Duodenal mucosa (tissue), 2 donors: Measurements from ENCODE around the gene KIF26B.
"Not testable (repeated sequence)": the region's sequence is repeated elsewhere in the genome, so short reads cannot be mapped to it uniquely, and the experiment has no call there.

ENCODE experiments used
- H3K27ac ChIP-seq: one replicate; pipeline ENCODE4 v1.7.0; 2013; ENCODE audit warnings: low read depth, low read length
- H3K27me3 ChIP-seq, 2 donors: one replicate each; pipeline ENCODE4 v1.7.0; 2013; ENCODE audit warnings: low read length in 2 of 2, control low read depth in 1 of 2; ENCODE audit not compliant: insufficient read depth in 2 of 2, control insufficient read depth in 1 of 2
- H3K36me3 ChIP-seq, 2 donors: one replicate each; pipeline ENCODE4 v1.7.0; 2013; ENCODE audit warnings: low read length in 2 of 2, control low read depth in 1 of 2; ENCODE audit not compliant: insufficient read depth in 2 of 2, control insufficient read depth in 1 of 2
- H3K4me1 ChIP-seq, 2 donors: one replicate each; pipeline ENCODE4 v1.7.0; 2013; ENCODE audit warnings: low read length in 2 of 2, control low read depth in 1 of 2; ENCODE audit not compliant: insufficient read depth in 2 of 2, control insufficient read depth in 1 of 2
- H3K4me3 ChIP-seq, 2 donors: one replicate each; pipeline ENCODE4 v1.7.0; 2013; ENCODE audit warnings: low read length in 2 of 2, low read depth in 1 of 2
- H3K9ac ChIP-seq, 2 donors: one replicate each; pipeline ENCODE4 v1.7.0; 2013; ENCODE audit warnings: low read length in 2 of 2, low read depth in 1 of 2
- H3K9me3 ChIP-seq, 2 donors: one replicate each; pipeline ENCODE4 v1.7.0; 2013; ENCODE audit warnings: low read length in 2 of 2, control low read depth in 1 of 2; ENCODE audit not compliant: control insufficient read depth in 1 of 2

Gene KIF26B

DNA sequence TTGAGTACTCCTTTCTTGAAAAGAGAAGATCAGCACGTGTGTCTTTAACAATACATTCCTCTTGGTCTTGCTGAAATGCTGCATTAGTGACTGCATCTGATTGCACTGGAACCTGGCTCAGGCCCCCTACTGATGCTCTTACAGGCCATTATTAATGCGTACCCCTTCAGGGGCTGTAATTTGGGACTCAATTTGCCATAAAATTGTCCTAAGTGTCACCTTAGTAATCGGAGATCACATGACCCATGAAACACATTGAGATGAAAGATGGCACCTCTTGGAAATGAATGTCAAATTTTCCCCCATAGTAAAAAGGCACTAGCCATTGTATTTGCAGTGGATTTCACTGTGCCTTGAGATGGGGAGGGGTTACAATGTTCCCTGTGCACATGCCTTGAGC lies 563.3 kb downstream of the KIF26B start:
- no peak overlapping the region for H3K27ac ChIP-seq
- no peaks in the 10 kb centered on the region for H3K36me3 ChIP-seq
- no peaks in the 10 kb centered on the region for H3K9me3 ChIP-seq
- H3K4me3 ChIP-seq: no peak overlapping the region
- H3K27me3 ChIP-seq: no peaks in the 10 kb centered on the region
- no peaks in the 10 kb centered on the region for H3K4me1 ChIP-seq
- H3K9ac ChIP-seq: no peak overlapping the region

DNA sequence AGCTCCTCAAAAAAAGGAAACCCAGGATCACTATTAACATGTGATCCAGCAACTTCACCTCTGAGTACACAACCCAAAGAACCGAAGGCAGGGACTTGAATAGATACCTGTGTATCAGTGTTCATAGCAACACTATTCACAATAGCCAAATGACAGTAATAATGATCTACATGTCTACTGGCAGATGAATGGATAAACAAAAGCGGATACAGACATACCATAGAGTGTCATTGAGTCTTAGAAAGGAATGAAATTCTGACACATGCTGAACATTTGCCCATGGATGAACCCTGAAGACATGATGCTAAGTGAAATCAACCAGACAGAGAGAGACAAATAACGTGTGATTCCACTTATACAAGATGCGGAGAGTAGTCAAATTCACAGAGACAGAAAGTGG lies 564.2 kb downstream of the KIF26B start:
- no peaks in the 10 kb centered on the region for H3K27me3 ChIP-seq
- H3K27ac ChIP-seq: no peak overlapping the region
- no peak overlapping the region for H3K4me3 ChIP-seq
- no peaks in the 10 kb centered on the region for H3K9me3 ChIP-seq
- H3K4me1 ChIP-seq: no peaks in the 10 kb centered on the region
- no peaks in the 10 kb centered on the region for H3K36me3 ChIP-seq
- H3K9ac ChIP-seq: no peak overlapping the region

DNA sequence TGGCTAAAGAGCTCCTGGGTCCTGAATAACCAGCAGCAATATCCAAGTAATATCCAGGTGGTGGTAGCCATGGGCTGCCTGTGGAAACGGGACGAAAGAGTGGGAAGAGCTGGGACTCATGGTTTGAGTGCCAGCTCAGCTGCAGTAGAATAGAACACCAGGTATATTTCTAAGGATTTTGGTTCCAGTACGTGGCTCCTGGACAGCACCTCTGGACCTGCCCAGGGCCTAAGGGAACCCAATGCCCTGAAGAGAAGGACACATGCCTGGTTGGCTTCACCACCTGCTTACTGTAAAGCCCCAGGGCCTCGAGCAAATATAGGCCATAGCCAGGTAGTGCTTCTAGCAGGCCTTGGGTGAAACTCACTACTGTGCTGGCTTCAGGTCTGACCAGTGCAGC lies 566.7 kb downstream of the KIF26B start:
- H3K9ac ChIP-seq: no peak overlapping the region
- no peaks in the 10 kb centered on the region for H3K36me3 ChIP-seq
- no peak overlapping the region for H3K27ac ChIP-seq
- H3K4me1 ChIP-seq: no peaks in the 10 kb centered on the region
- H3K9me3 ChIP-seq: no peaks in the 10 kb centered on the region
- no peaks in the 10 kb centered on the region for H3K27me3 ChIP-seq
- no peak overlapping the region for H3K4me3 ChIP-seq

DNA sequence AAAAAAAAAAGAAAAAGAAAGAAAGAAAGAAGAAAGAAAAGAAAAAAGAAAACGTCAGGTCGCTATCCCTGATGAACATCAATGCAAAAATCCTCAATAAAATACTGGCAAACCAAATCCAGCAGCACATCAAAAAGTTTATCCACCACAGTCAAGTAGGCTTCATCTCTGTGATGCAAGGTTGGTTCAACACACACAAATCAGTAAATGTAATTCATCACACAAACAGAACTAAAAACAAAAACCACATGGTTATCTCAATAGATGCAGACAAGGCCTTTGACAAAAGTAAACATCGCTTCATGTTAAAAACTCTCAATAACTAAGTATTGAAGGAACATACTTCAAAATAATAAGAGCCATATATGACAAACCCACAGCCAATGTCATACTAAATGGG lies 573.2 kb downstream of the KIF26B start:
- not testable (repeated sequence) for H3K9ac ChIP-seq, H3K36me3 ChIP-seq, H3K9me3 ChIP-seq, H3K4me1 ChIP-seq, H3K27me3 ChIP-seq, H3K4me3 ChIP-seq, H3K27ac ChIP-seq

DNA sequence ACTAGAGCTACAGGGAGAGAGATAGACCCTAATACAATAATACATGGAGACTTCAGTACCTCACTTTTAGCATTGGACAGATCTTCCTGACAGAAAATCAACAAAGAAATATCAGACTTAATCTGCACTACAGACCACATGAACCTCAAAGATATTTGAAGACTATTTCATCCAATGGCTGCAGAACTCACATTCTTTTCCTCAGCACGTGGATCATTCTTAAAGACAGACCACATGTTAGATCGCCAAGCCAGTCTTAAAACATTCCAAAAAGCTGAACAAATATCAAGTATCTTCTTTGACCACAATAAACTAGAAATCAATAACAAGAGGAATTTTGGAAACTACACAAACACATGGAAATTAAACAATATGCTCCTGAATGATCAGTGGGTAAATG lies 576.0 kb downstream of the KIF26B start:
- no peak overlapping the region for H3K9ac ChIP-seq
- H3K27me3 ChIP-seq: no peaks in the 10 kb centered on the region
- no peaks in the 10 kb centered on the region for H3K4me1 ChIP-seq
- H3K9me3 ChIP-seq: peaks cover 4 to 8% of the 10 kb centered on the region in 2 donors
- no peak overlapping the region for H3K4me3 ChIP-seq
- H3K36me3 ChIP-seq: no peaks in the 10 kb centered on the region
- H3K27ac ChIP-seq: no peak overlapping the region

DNA sequence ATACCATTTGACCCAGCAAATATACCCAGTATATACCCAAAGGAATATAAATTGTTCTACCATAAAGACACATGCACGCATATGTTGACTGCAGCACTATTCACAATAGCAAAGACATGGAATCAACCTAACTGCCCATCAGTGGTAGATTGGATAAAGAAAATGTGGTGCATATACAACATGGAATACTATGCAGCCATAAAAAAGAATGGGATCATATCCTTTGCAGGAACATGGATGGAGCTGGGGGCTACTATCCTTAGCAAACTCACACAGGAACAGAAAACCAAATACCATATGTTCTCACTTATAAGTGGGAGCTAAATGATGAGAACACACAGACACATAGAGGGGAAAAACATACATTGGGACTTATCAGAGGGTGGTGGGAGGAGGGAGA lies 585.6 kb downstream of the KIF26B start:
- not testable (repeated sequence) for H3K27me3 ChIP-seq, H3K4me3 ChIP-seq, H3K9me3 ChIP-seq, H3K4me1 ChIP-seq, H3K27ac ChIP-seq, H3K36me3 ChIP-seq, H3K9ac ChIP-seq

DNA sequence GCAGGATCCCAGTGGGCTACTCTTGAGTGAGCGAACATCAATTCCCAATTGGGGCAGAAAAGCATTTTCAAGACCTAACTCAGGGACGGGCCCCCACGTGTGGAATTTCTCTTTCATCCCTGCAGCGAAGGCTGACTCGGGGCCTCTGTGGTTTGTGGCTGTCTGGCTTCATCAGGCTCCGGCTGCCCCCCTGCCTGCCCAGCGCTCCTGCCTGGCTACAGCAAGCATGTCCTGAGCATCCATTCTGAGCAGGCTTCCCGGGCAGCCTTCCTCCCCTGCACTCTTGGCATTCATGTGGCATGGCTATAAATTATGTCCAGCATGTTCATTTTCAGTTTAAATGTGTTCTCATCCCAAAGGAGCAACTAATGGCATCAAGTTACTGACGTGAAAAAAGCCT lies 588.1 kb downstream of the KIF26B start:
- no peaks in the 10 kb centered on the region for H3K27me3 ChIP-seq
- no peaks in the 10 kb centered on the region for H3K9me3 ChIP-seq
- H3K27ac ChIP-seq: no peak overlapping the region
- no peak overlapping the region for H3K9ac ChIP-seq
- H3K4me3 ChIP-seq: no peak overlapping the region
- H3K36me3 ChIP-seq: no peaks in the 10 kb centered on the region
- H3K4me1 ChIP-seq: no peaks in the 10 kb centered on the region

DNA sequence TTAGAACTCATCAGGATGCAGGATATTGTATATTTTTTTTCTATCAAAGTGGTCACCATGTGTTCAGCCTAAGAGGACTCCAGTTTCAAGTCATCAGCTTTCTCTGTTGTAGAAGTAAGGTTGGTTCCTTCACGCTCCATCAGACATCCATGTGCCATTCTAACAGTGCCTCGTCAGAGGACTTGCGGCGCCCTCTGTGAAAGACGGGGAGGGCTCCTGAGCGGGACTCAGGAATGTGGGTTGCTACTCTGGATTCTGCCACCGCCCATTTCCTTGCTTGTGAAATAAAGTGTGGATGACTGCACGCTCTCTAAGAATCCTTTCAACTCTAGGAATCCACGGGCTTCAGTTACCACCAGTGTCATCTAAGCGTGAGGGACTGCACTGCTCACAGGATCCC lies 593.5 kb downstream of the KIF26B start:
- Histone ChIP-seq H3K9me3 (no peaks in the 10 kb centered on the region), H3K9ac (no peak overlapping the region), H3K27ac (no peak overlapping the region), H3K27me3 (no peaks in the 10 kb centered on the region), H3K4me1 (no peaks in the 10 kb centered on the region), H3K4me3 (no peak overlapping the region), H3K36me3 (no peaks in the 10 kb centered on the region)

DNA sequence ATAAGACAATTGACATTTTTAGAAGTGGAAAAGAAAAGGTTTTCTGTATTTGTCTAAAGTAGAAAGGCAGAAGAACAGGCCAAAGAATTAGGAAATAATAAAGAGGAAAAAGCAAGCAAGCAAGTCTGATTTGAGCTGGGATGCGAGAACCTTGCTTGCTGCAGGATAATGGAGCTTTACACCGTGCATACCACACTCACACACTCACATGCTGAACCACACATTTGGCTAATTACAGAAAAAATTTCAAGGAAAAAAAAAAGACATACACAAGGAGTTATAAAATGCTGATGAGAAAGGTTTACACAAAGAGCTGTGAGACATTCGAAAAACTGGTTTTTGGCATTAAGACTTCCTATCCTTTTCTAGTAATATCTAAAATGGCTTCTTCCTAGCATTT lies 593.9 kb downstream of the KIF26B start:
- Histone ChIP-seq H3K4me3 (no peak overlapping the region), H3K27me3 (no peaks in the 10 kb centered on the region), H3K36me3 (no peaks in the 10 kb centered on the region), H3K27ac (no peak overlapping the region), H3K4me1 (no peaks in the 10 kb centered on the region), H3K9me3 (no peaks in the 10 kb centered on the region), H3K9ac (no peak overlapping the region)

DNA sequence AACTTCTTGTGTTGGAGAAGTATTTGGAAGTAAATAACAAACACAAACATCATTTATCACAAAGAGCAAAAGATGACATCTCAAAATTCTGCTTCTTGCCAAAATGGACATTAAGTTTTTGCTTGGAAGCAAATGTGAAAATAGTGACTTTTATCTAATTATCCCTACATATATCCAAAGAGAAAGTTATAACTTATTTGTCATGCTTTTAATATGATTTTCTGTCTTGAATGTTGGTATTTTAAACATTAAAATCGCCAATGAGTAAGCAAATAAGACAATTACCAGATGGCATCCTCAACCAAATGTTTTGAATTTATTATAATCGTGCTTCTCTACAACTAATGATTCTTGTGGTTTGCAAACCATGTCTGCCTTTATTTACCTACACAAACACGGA lies 594.3 kb downstream of the KIF26B start:
- no peaks in the 10 kb centered on the region for H3K27me3 ChIP-seq
- H3K9me3 ChIP-seq: no peaks in the 10 kb centered on the region
- no peaks in the 10 kb centered on the region for H3K36me3 ChIP-seq
- no peaks in the 10 kb centered on the region for H3K4me1 ChIP-seq
- H3K4me3 ChIP-seq: no peak overlapping the region
- no peak overlapping the region for H3K27ac ChIP-seq
- no peak overlapping the region for H3K9ac ChIP-seq

DNA sequence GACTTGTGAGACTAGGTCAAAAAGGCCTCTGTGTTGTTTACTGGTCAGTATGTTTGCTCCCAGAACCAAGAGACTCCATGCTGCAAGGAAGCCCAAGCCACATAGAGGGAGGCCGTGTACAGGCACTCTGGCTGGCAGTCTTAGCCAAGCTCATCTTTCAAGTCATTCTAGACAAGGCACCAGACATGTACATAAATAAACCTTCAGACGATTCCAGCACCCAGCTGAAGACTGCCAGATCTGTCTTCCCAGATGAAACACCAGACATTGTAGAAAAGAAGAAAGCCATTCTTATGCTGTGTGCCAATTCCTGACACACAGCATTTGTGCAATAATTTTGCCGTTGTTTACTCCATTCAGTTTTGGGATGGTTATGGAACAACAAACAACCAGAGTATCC lies 595.5 kb downstream of the KIF26B start:
- Histone ChIP-seq H3K4me1 (no peaks in the 10 kb centered on the region), H3K9ac (no peak overlapping the region), H3K27ac (no peak overlapping the region), H3K4me3 (no peak overlapping the region), H3K36me3 (no peaks in the 10 kb centered on the region), H3K27me3 (no peaks in the 10 kb centered on the region), H3K9me3 (no peaks in the 10 kb centered on the region)
